Measurements from ENCODE around the gene TCF7L2.

The TCF7L2 gene

DNA sequence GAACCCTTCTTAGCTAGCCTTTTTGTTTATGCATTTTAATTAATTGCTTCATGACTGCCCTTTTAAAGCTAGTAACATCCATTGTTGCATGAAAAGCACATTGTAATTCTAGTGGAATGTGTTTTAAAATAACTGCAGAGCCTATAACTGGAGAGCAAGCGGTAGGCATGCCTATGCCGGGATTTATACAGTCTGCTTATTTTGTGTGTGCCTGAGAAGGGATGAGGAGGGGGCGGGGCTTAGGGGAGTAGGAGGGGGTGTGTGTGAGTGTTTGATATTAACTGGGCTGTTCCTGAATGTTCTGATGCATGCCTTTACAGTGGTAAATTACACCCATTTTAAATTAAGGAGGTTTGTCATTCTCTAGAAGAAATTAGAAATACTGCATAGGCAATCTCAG, 208.1 kb downstream of the TCF7L2 start:
- no peak for DNase-seq

DNA sequence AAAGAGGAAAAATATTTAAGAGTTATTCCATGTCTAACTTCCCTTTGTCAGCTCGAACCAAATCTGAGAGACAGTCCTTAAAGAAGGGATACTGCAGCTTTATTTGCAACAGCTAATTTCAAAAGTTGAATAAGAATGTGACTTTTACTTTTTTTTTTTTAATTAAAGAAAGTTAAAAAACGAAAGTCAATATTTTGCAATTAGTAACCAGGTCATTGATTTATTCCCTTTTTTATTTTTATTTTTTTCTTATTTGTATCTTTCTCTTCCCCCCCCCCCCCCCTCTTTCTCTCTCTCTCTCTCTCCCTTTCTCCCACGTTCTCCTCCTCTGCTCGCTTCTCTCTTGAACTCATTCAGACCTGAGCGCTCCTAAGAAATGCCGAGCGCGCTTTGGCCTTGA, 209.5 kb downstream of the TCF7L2 start:
- DNase-seq, result no peak

DNA sequence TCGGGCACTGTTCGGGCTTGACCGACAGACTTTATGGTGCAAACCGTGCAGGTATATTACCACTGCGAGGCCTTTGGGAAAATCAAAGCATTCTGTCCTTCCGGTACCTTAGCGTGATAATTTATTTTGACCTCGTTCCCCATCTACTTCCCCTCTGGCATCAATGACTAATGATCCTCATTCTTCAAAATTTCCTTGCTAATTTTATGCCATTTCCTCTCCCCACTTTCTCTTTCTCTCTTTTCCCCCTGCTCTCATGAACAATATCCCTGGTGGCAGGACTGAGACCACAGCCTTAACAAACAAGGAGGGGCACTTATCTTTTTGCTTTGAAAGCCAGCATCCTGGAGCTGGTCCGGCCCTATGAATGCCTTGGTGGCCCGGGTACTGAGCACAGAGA, 210.6 kb downstream of the TCF7L2 start:
- DNase-seq, result no peak

DNA sequence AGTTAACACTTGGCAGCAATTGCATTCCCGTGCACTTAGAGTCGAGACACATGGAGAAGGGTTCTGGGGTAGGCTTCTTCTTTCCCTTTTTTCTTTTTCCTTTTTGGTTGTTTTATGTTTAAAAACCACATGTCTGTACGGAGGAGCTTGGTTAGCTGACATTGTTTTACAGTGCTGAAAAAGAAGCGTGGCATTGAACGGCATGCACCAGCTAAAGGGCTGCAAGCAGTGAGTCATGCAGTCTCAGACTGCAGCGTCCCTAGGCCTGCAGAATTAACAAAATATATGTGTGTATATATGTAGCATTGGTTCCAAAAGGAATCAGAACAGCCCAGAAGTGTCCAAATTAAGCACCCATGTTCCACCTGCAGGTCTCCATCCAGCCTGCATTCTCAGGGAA, 211.0 kb downstream of the TCF7L2 start:
- no peak for DNase-seq

DNA sequence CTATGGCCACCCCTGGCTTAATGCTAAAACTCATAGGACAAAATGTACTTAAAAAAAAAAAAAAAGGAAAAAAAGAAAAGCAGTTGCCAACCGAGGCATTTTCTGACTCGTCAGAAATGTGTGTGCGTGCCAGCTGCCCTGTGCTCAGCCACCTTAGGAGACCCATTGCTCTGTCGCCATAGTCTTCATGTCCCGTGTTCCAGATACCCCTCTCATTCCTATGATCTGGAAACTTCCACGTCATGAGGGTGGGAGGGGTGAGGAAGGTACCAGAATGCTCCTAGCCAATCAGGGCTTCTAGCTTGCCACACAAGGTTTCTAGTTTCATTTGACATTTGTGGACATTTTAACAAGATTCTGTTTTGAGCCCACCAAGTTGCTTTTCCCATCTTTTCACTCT, 212.9 kb downstream of the TCF7L2 start:
- no peak for DNase-seq

DNA sequence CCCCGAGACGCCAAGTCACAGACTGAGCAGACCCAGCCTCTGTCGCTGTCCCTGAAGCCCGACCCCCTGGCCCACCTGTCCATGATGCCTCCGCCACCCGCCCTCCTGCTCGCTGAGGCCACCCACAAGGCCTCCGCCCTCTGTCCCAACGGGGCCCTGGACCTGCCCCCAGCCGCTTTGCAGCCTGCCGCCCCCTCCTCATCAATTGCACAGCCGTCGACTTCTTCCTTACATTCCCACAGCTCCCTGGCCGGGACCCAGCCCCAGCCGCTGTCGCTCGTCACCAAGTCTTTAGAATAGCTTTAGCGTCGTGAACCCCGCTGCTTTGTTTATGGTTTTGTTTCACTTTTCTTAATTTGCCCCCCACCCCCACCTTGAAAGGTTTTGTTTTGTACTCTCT, 215.6 kb downstream of the TCF7L2 start:
- no peak for DNase-seq

DNA sequence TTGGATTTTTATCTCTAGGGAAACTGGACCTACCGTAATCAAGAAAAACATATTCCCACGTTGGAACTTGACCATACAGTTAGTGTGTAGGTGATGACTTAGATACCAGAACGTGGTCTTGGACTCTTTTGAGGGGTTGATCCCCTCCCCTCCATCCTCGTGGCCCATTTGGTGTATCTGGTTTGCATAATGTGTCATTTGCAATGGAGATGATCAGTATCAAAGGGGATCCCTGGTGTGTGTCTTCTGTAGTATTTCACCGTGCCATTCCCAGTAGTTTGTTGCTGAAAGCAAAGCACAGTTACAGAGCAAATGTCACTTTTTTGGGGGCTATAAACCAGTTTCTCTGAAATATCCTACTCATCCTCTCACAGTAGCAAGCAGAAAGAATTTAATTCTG, 217.7 kb downstream of the TCF7L2 start:
- DNase-seq, result no peak

DNA sequence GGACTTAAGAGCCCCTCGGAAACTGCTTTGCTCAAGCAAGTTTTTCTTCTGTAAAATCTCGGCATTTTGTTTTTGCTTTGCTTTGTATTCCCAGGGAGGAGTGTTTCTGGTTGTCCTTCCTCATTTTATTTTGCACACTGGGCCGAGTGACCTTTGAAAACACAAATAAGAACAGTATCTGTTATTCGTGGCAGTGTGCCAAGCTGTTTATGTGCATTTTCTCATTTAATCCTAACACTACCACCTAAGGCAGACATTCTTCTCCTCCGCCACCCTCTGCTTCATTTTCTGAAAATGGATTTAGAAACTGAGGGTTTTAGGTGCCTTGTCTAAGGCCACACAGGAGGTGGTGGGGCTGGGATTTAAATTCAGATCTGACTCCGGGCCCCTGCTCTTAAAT, 218.5 kb downstream of the TCF7L2 start:
- no peak for DNase-seq

DNA sequence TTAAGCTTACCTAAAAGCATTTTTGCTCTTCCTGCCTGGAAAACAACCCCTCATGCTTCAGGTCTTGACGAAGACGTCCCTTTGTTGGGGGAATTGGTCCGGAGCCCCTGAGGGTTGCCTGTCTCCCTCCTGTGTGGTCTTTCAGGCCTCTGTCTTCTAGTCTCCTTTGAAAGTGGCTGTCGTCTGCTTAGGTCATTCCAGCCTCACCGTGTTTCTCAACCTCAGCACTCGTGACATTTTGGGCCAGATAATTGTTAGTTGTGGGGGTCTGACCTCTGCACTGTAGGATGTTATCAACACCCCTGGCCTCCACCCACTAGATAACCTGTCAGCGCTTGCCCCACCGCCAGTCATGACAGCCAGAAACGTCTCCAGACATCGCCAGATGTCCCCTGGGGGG, 219.1 kb downstream of the TCF7L2 start:
- DNase-seq, result no peak

DNA sequence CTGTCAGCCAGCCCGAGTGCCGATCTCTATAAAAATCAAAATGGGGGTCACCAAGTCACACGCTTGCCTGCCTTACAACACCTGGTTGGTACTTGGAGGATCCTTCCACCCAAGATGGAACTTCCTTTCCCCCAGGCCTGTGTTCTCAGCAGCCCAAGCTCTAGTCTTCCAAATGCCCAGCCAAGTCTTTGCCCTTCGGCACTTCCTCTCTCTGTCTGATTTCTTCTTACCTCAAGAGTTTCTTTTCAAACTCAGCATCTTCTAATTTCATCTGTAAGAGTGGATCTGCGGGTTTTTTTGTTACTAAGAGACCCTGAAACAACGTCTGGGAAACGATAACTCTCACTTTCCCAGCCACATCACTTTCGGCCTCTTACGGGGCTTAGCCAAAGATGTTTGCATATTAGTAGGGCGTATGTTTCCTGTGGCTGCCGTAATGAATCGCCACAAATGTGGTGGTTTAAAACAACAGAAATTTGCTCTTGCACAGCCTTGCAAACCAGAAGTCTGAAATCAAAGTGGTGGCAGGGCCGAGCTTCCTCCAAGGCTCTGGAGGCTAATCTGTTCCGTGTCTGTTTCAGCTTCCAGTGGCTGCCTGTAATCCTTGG, 219.9 kb downstream of the TCF7L2 start:
- DNase-seq, result no peak

DNA sequence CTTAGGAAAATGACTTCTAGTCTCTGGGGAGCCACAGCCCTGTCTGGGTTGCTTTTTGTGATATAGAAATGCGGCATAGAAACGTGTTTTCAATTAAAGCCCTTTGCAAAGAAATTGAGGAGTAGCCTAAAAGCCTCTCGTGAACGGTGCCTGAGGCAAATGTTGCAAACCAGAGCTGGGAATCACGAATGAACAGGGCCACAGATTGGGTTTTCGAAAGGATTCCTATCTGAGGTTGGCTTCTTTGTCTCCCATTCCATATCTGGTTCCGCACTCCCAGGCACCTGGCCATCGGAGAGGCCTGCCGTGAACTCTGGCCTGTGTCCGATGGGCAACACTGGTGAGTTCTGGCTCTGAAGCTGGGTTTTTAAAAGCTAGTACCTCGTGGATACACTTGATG, 221.6 kb downstream of the TCF7L2 start:
- DNase-seq, result no peak

DNA sequence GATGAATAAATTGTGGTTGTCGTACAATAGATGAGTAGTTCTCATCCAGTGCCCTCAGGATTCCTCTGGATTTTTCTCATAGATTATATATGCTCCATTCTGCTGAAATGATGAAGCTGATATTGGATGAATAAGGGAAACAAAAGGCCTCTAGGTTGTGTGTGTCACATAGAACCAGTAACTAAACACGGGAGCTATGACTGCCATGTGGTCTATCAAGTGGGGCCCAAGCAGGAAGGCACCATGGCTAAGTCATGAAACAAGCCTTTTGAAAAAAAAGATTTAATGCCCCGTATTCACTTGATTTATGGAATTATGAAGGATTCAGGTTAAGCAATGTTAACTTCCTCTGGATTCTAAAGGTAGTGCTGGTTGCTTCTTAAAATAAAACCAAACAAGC, 225.1 kb downstream of the TCF7L2 start:
- DNase-seq, result no peak

DNA sequence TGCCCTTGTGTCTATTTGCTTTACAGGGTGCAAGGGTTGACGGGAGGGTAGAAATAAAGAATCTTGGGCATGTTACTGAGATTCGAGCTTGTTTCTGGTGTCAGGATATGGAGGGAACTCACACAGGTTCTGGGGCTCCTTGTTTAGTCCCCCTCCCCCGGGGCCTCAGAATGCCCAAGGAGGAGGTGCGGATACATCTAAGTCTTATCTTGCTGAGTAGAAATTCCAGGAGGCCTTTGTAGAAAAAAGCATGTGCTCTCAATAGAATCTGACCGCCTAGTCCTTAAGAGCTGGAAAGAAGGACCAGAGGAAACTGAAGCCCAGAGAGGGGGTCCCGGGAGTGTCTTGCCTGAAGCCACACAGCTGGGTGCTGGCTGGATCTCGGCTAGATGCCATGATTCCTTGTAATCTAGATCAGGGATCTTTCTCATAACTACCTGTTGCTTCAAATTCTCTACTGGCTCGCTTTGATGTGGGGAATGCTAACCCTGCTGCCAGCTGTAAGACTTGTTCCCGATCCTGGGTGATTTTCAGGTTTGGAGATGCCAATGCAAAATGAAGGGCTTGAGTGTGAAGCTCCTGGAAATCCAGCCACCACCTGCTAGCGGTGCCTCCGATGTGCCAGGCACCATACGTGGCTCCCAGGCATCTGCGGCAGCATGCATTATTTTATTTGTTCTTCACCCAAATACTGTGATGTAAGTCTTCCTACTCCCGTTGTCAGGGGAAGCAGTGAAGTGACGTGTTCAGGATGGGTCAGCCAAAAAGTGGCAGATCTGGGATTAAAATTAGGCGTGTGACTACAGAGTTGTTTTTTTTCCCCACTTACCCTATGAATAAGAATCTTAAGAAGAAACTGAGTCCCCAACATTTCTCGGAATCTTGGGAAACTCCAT, 226.0 kb downstream of the TCF7L2 start:
- DNase-seq, result no peak

DNA sequence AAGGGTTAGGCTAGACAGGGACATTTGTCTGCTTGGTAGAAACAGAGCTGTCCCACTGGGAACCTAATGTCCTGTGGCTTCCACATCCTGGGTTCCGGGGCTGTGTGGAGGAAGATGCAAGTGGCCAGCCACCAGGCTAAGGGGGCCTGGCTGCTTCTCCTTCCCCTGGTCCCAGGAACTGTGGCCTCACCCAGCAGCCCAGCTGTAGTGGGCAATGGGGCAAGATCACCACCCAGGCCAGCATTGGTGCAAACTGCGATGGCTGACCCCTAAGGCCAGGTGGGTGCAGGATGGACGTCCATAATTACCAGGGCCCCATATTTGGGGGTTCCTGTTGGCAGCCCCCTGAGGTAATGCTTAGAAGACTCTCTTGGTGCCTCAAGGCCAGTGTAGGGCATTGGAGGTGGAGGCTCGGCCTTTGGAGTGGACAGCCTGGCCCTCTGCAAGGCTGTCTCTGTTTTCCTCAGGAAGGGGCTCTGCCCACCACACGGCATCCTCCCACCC, 226.7 kb downstream of the TCF7L2 start:
- no peak for DNase-seq

DNA sequence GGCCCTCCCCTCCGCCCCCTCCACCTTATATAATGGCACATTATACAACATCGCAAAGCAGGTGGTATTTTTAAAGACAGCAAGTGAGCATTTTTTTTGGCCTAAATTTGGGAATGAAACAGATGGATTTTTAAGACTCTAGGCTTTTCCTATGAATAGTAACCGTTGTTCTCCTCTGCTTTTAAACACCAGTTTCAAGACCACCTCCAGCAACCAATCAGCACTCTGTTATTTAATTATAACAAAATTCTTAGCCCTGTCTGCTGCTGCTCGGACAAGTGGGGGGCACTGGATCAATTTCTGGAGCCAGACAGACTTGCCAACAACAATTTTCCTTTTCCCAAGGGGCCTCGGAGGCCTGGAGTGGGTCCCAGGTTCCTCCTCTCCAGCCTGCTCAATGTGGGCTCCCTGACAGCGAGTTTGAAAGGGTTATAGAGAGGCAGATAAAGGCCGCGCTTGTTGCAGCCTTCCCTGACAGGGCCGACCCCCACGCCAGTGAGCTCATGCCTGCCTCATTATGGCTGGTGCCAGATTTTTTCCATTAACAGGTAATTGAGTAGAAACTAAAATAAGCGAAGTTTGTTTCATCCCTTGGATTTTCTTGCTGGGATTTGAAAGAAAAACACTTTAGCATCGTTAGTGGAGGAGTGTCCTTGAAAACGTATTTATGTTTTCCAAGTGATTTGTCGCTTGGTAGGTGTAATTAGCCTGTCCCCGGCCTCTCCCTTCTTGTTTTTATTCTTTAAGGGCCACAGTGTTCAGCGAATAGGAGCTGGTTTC, 227.3 kb downstream of the TCF7L2 start:
- no peak for DNase-seq

DNA sequence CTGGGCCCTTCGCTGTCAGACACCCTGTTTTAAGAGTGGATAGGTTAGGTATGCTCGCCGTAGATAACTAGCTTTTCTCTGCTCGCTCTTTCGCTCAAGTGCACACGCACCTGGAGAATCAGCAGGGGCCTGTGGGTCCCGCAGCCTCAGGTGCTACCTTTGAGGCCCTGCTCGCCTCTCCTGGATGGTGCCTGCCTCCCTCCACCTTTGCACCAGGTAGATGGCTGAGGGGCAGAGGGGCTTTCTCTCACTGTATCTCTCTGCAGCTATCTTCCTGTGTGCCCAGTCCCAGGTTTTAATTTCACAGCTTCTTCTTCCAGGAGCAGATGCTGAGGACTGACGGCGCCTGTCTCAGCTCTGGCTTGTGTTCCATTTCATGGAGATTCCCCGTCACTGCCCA, 227.9 kb downstream of the TCF7L2 start:
- no peak for DNase-seq

DNA sequence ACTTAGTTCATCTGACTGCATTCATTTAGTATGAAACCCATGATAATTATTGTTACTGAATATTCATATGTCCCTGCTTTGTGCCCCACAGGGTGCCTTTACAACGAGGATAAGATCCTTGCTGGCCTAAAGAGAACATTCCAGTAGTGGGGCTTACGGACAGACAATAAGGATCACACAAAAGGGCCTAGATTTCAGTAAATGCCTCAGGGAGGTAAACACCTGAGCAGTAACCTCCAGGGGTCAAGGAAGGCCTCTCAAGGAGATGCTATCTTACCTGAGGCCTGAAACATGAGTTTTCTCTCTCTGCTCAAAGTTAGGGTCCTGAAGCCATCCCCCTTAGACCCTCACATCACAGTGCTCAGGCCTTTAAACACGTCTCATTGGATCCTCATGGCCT, 228.7 kb downstream of the TCF7L2 start:
- DNase-seq, result no peak

DNA sequence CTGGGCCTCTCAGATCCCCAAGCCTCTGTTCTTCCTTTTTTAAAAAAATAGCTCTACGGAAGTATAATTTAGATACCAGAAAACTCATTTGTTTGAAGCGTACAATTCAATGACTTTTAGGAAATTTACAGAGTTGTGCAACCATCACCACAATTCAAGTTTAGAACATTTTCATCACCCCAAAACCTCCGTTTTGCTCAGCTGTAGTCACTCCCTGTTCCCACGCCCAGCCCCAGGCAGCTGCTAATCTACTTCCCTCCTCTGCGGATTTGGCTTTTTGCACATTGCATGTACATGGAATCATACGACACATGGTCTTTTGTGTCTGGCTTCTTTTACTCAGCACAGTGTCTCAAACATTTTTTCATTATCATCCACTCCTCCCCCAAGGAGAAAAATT, 229.2 kb downstream of the TCF7L2 start:
- DNase-seq, result no peak

DNA sequence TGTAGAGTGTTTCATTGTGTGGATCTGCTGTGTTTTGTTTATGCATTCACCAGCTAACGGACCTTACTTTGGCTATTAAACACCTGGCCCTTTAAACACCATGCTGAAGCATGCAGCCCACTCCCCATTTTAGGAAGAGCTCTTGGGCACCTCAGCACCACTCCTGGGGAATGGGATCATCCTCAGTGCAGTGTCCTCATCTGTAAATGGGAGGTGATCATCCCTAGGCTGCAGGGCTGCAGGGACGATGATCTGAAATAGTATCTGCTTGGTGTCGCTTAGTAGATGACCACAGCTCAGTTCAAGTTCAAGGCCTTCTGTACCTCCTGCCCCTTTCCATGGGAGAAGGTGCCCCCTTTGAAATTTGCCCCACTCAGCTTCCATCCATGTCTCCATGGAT, 229.9 kb downstream of the TCF7L2 start:
- DNase-seq, result no peak

DNA sequence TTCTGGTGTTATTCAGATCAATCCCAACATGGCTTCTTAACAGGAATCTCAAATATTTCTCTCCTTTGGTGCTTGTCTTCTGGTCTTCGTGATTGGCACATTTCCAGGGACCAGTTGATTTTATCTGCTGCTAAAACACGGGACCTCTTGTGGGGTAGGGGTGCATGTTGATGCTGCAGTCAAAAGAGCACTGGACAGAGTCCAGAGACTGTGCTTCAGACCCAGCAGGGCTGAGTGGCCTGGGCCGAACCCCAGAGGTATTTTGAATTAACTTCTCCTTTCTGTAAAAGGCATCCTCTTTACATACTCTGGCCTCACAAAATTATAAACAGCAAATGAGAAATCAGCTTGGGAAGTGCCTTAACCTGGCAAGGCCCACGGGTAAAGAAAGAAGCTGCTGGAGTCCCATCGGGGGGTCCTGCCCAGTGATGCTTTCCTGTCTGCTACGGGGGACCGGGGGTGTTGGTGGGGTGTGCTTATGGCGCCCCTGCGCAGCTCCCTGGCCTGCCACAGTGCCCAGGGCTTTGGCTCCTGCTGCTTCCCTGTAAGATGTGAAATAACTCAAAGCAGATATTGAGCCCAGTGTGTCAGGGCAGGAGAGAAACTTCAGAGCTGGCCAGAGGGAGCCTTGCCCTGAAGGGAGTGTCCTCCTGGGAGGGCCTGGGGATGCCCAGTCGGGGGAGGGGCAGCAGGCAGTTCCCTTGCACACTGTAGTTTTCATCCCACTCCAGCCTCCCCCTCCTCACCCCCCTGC, 230.5 kb downstream of the TCF7L2 start:
- no peak for DNase-seq

DNA sequence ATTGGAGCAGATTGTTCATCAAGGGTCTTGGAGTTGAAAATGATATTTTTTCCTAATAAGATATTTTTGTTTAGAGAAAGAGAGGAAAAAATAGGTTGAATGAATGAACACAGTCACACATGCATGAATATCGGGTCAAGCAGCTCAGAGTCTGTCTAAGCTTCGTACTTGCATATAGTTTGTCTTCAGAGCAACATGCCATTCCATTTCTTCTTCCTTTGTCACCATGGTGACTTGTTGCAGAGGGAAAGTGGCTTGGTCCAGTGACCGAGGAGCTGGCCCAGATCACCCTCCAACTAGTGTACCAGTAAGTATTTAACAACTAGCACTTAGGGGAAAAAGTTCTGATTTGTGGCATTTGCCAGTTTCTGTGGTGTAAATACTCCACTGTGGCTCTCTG, 232.1 kb downstream of the TCF7L2 start:
- no peak for DNase-seq

DNA sequence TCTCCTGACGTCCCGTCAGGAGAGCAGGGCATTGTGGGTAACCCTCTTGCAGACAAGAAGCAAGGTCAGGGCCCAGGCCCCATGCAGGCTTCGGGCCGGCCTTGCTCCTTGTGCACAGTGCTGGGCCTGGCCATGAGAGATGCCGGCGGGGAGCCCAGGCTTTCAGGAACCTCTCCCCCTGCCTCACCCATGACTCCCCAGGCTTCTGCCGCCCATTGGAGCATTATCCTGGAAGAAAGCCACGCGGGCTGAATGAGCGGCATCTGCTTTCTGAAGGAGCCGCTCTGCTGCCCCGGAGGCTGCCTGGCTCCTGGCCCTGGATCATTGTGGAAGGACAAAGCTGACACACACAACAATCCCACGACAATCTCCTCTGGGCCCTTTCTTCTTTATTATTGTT, 233.5 kb downstream of the TCF7L2 start:
- no peak for DNase-seq
